Mesendoderm (in vitro differentiated cells): Measurements from ENCODE around the gene MMAB.

Experiments used
- DNase-seq: peaks from one replicate; pipeline ENCODE4 v3.0.0; 2013
- H2AK5ac ChIP-seq: 2 replicates; pipeline ENCODE4 v1.6.1; 2013; ENCODE audit warnings: low read length, inconsistent platforms
- H2BK120ac ChIP-seq: 2 replicates; pipeline ENCODE4 v1.6.1; 2013; ENCODE audit warnings: low read depth, mild to moderate bottlenecking, low read length, moderate library complexity, mixed read lengths
- H2BK15ac ChIP-seq: replicated peaks from 2 replicates; pipeline ENCODE4 v1.6.1; 2013; ENCODE audit warnings: low read depth, mild to moderate bottlenecking, moderate library complexity
- H2BK5ac ChIP-seq: 2 replicates; pipeline ENCODE4 v1.6.1; 2013; ENCODE audit warnings: low read length, inconsistent platforms
- H3K18ac ChIP-seq: 2 replicates; pipeline ENCODE4 v1.6.1; 2013; ENCODE audit warnings: mild to moderate bottlenecking, low read length, mixed read lengths
- H3K23ac ChIP-seq: one replicate; pipeline ENCODE4 v1.6.1; 2013; ENCODE audit warnings: low read length
- H3K27ac ChIP-seq: 2 replicates; pipeline ENCODE4 v1.5.1; 2013; ENCODE audit warnings: low read depth, mild to moderate bottlenecking, inconsistent platforms, low read length, moderate library complexity
- H3K27me3 ChIP-seq: 2 replicates; pipeline ENCODE4 v1.6.1; 2013; ENCODE audit warnings: low read length, control low read depth, mild to moderate bottlenecking, inconsistent platforms; ENCODE audit not compliant: insufficient read depth, poor library complexity
- H3K36me3 ChIP-seq: 2 replicates; pipeline ENCODE4 v1.6.1; 2013; ENCODE audit warnings: low read length, inconsistent platforms; ENCODE audit not compliant: control insufficient read depth, insufficient read depth
- H3K4ac ChIP-seq: one replicate; pipeline ENCODE4 v1.6.1; 2013; ENCODE audit warnings: low read depth, mild to moderate bottlenecking, low read length, moderate library complexity
- H3K4me1 ChIP-seq: 2 replicates; pipeline ENCODE4 v1.6.1; 2013; ENCODE audit warnings: low read depth, low read length, inconsistent platforms; ENCODE audit not compliant: control insufficient read depth
- H3K4me2 ChIP-seq: 2 replicates; pipeline ENCODE4 v1.6.1; 2013; ENCODE audit warnings: low read length
- H3K4me3 ChIP-seq: 2 replicates; pipeline ENCODE4 v1.5.1; 2013; ENCODE audit warnings: mild to moderate bottlenecking, low read length
- H3K56ac ChIP-seq: one replicate; pipeline ENCODE4 v1.6.1; 2013; ENCODE audit warnings: low read length
- H3K79me1 ChIP-seq: 2 replicates; pipeline ENCODE4 v1.6.1; 2013; ENCODE audit warnings: low read length, inconsistent platforms
- H3K79me2 ChIP-seq: 2 replicates; pipeline ENCODE4 v1.6.1; 2013; ENCODE audit warnings: mild to moderate bottlenecking, low read length; ENCODE audit not compliant: control insufficient read depth, insufficient read depth
- H3K9ac ChIP-seq: 2 replicates; pipeline ENCODE4 v1.6.1; 2013; ENCODE audit warnings: low read length, inconsistent platforms
- H4K5ac ChIP-seq: one replicate; pipeline ENCODE4 v1.6.1; 2013; ENCODE audit warnings: low read length
- H4K8ac ChIP-seq: one replicate; pipeline ENCODE4 v1.6.1; 2013; ENCODE audit warnings: low read depth, mild to moderate bottlenecking, control low read depth, low read length, moderate library complexity
- WGBS: extraction: QIAGEN DNeasy Blood & Tissue Kit; methylation state at CpG from one replicate; pipeline ENCODE4 v1.1.7; 2013; ENCODE audit warnings: low lambda C conversion rate, missing lambda C conversion rate; ENCODE audit not compliant: insufficient coverage; ENCODE audit errors: extremely low coverage; 5-methylcytosine and 5-hydroxymethylcytosine counted together

The MMAB gene

GRCh38 chr12:109601557-109601956 is 28.3 kb upstream of the MMAB start:
- no peak overlapping the region for H3K4me3 ChIP-seq
- no peaks in the 10 kb centered on the region for H3K79me2 ChIP-seq
- H4K8ac ChIP-seq, result no peak overlapping the region
- H3K27ac ChIP-seq, result no peak overlapping the region
- no peak overlapping the region for H2BK15ac ChIP-seq
- H3K4ac ChIP-seq, result no peak overlapping the region
- no peaks in the 10 kb centered on the region for H3K36me3 ChIP-seq
- H3K23ac ChIP-seq, result no peak overlapping the region
- no peak overlapping the region for H3K4me2 ChIP-seq
- H3K9ac ChIP-seq, result no peak overlapping the region
- H3K18ac ChIP-seq, result no peak overlapping the region
- H3K27me3 ChIP-seq, result no peaks in the 10 kb centered on the region
- H4K5ac ChIP-seq, result no peak overlapping the region
- H3K4me1 ChIP-seq, result peaks cover 2% of the 10 kb centered on the region
- H2AK5ac ChIP-seq, result no peak overlapping the region
- no peak overlapping the region for H2BK5ac ChIP-seq
- no peak overlapping the region for H3K56ac ChIP-seq
- DNase-seq, result no peak
- H3K79me1 ChIP-seq, result no peaks in the 10 kb centered on the region
- no CpG with 5 or more reads among the region's 8 CpGs for WGBS
- no peak overlapping the region for H2BK120ac ChIP-seq

GRCh38 chr12:109600995-109601394 is 27.7 kb upstream of the MMAB start:
- H3K4me2 ChIP-seq, result no peak overlapping the region
- H2BK15ac ChIP-seq, result no peak overlapping the region
- H3K56ac ChIP-seq, result no peak overlapping the region
- H3K27me3 ChIP-seq, result no peaks in the 10 kb centered on the region
- WGBS, result no CpG with 5 or more reads among the region's 8 CpGs
- no peak overlapping the region for H3K4ac ChIP-seq
- H3K79me2 ChIP-seq, result no peaks in the 10 kb centered on the region
- no peak overlapping the region for H3K27ac ChIP-seq
- no peak overlapping the region for H3K18ac ChIP-seq
- no peaks in the 10 kb centered on the region for H3K36me3 ChIP-seq
- no peak overlapping the region for H3K4me3 ChIP-seq
- no peak overlapping the region for H2BK120ac ChIP-seq
- no peaks in the 10 kb centered on the region for H3K79me1 ChIP-seq
- no peak overlapping the region for H3K9ac ChIP-seq
- no peak overlapping the region for H4K8ac ChIP-seq
- peaks cover 2% of the 10 kb centered on the region for H3K4me1 ChIP-seq
- no peak overlapping the region for H4K5ac ChIP-seq
- H2BK5ac ChIP-seq, result no peak overlapping the region
- no peak for DNase-seq
- H3K23ac ChIP-seq, result no peak overlapping the region
- H2AK5ac ChIP-seq, result no peak overlapping the region

GRCh38 chr12:109600481-109600880 is 27.2 kb upstream of the MMAB start:
- Histone ChIP-seq H2BK5ac (no peak overlapping the region), H2AK5ac (no peak overlapping the region), H3K4me1 (peaks cover 2% of the 10 kb centered on the region), H3K4ac (no peak overlapping the region), H3K4me3 (no peak overlapping the region), H3K36me3 (no peaks in the 10 kb centered on the region), H4K8ac (no peak overlapping the region), H3K27me3 (no peaks in the 10 kb centered on the region), H2BK15ac (no peak overlapping the region), H3K79me2 (no peaks in the 10 kb centered on the region), H4K5ac (no peak overlapping the region), H2BK120ac (no peak overlapping the region), H3K23ac (no peak overlapping the region), H3K18ac (no peak overlapping the region), H3K4me2 (no peak overlapping the region), H3K9ac (no peak overlapping the region), H3K27ac (no peak overlapping the region), H3K79me1 (no peaks in the 10 kb centered on the region), H3K56ac (no peak overlapping the region)
- WGBS, result no CpG with 5 or more reads among the region's 2 CpGs
- DNase-seq, result no peak

- Histone ChIP-seq H3K18ac (no peak overlapping the region), H3K27ac (no peak overlapping the region), H2BK120ac (no peak overlapping the region), H3K4me2 (no peak overlapping the region), H4K5ac (no peak overlapping the region), H2BK15ac (no peak overlapping the region), H3K4me3 (no peak overlapping the region), H3K9ac (no peak overlapping the region), H3K4ac (no peak overlapping the region), H3K23ac (no peak overlapping the region), H2BK5ac (no peak overlapping the region), H3K79me1 (no peaks in the 10 kb centered on the region), H3K36me3 (no peaks in the 10 kb centered on the region), H3K4me1 (peaks cover 2% of the 10 kb centered on the region), H4K8ac (no peak overlapping the region), H3K56ac (no peak overlapping the region), H3K79me2 (no peaks in the 10 kb centered on the region), H3K27me3 (no peaks in the 10 kb centered on the region), H2AK5ac (no peak overlapping the region)
- no peak for DNase-seq
- WGBS, result no CpG with 5 or more reads among the region's 7 CpGs
Observed at GRCh38 chr12:109599087-109599486, 25.8 kb upstream of the MMAB start.

- Histone ChIP-seq H2BK15ac (no peak overlapping the region), H3K79me1 (no peaks in the 10 kb centered on the region), H3K79me2 (no peaks in the 10 kb centered on the region), H3K9ac (peak overlapping the region; percentile 27), H3K4me3 (no peak overlapping the region), H2BK120ac (no peak overlapping the region), H3K23ac (no peak overlapping the region), H4K5ac (no peak overlapping the region), H3K27me3 (no peaks in the 10 kb centered on the region), H3K18ac (no peak overlapping the region), H3K36me3 (no peaks in the 10 kb centered on the region), H3K4ac (no peak overlapping the region), H2AK5ac (no peak overlapping the region), H3K27ac (no peak overlapping the region), H3K4me2 (no peak overlapping the region), H2BK5ac (no peak overlapping the region), H3K56ac (no peak overlapping the region), H4K8ac (no peak overlapping the region), H3K4me1 (peaks cover 2% of the 10 kb centered on the region)
- DNase-seq, result no peak
- WGBS, result no CpG with 5 or more reads among the region's 11 CpGs
Observed at GRCh38 chr12:109598428-109598854, 25.1 kb upstream of the MMAB start.

- H3K9ac ChIP-seq, result peak overlapping the region; percentile 27
- no CpG with 5 or more reads among the region's 27 CpGs for WGBS
- no peak overlapping the region for H4K8ac ChIP-seq
- no peak overlapping the region for H3K23ac ChIP-seq
- H3K18ac ChIP-seq, result no peak overlapping the region
- no peaks in the 10 kb centered on the region for H3K27me3 ChIP-seq
- no peak overlapping the region for H2BK5ac ChIP-seq
- H3K4me3 ChIP-seq, result no peak overlapping the region
- H2BK120ac ChIP-seq, result no peak overlapping the region
- no peak overlapping the region for H2AK5ac ChIP-seq
- H3K4me2 ChIP-seq, result no peak overlapping the region
- H3K4ac ChIP-seq, result no peak overlapping the region
- no peaks in the 10 kb centered on the region for H3K79me2 ChIP-seq
- H3K56ac ChIP-seq, result peak overlapping the region; percentile 61
- H2BK15ac ChIP-seq, result no peak overlapping the region
- peaks cover 2% of the 10 kb centered on the region for H3K4me1 ChIP-seq
- no peak overlapping the region for H3K27ac ChIP-seq
- peak; percentile 91 for DNase-seq
- H3K36me3 ChIP-seq, result no peaks in the 10 kb centered on the region
- no peaks in the 10 kb centered on the region for H3K79me1 ChIP-seq
- H4K5ac ChIP-seq, result no peak overlapping the region
Observed at GRCh38 chr12:109597795-109598427, 24.6 kb upstream of the MMAB start.
